Measurements from ENCODE around the gene DCAF8.

- no peak for TF ChIP-seq CTCF (conservative IDR thresholded peaks at IDR 0.05; ENCODE audit: low read depth in 2 of 2)
- no peak for TF ChIP-seq EZH2 (IDR thresholded peaks at IDR 0.05; ENCODE audit: low read depth, unreplicated experiment)
Measured at GRCh38 chr1:160271025-160271424, 8.7 kb upstream of the DCAF8 start.

All from GM23338 (cell line).